Eye (tissue), 1 donor: ENCODE measurements around the gene YY2.
"Not testable (repeated sequence)": the region's sequence is repeated elsewhere in the genome, so short reads cannot be mapped to it uniquely, and the experiment has no call there.

Experiments used
- DNase-seq: peaks from one replicate; pipeline ENCODE4 v3.0.0-alpha.2; 2015

Gene YY2

GRCh38 chrX:21855937-21856415 is at the start of gene YY2:
Gene YY2 (plus strand): TSS chrX:21855987. CDS start chrX:21856485, 498 bp downstream.
- DNase-seq: no peak

- no peak for DNase-seq
These were observed 49.1 kb upstream of the YY2 start for GRCh38 chrX:21806691-21807090.

- no peak for DNase-seq
These were observed 44.0 kb upstream of the YY2 start for GRCh38 chrX:21811832-21812231.

- no peak for DNase-seq
These were observed 43.2 kb upstream of the YY2 start for GRCh38 chrX:21812628-21813027.

GRCh38 chrX:21813612-21814368 is 42.0 kb upstream of the YY2 start:
- no peak for DNase-seq

- no peak for DNase-seq
These were observed 39.7 kb upstream of the YY2 start for GRCh38 chrX:21816136-21816535.

GRCh38 chrX:21820170-21820569 is 35.6 kb upstream of the YY2 start:
- not testable (repeated sequence) for DNase-seq

GRCh38 chrX:21821875-21822274 is 33.9 kb upstream of the YY2 start:
- no peak for DNase-seq

GRCh38 chrX:21831496-21831895 is 24.3 kb upstream of the YY2 start:
- no peak for DNase-seq

- no peak for DNase-seq
These were observed 18.7 kb upstream of the YY2 start for GRCh38 chrX:21837056-21837455.

GRCh38 chrX:21838937-21839333 is 16.9 kb upstream of the YY2 start:
- DNase-seq: no peak

- DNase-seq: peak; percentile 95
These were observed 16.2 kb upstream of the YY2 start, which contains the start of gene MBTPS2 for GRCh38 chrX:21839334-21840192. Gene MBTPS2 (plus strand): TSS chrX:21839617. CDS start chrX:21839735, 118 bp downstream.

- no peak for DNase-seq
These were observed 15.6 kb upstream of the YY2 start for GRCh38 chrX:21840193-21840545.

GRCh38 chrX:21843179-21843578 is 12.6 kb upstream of the YY2 start:
- DNase-seq: no peak

- no peak for DNase-seq
These were observed 10.7 kb upstream of the YY2 start for GRCh38 chrX:21845096-21845495.

- peak; percentile 1 for DNase-seq
These were observed 8.4 kb upstream of the YY2 start for GRCh38 chrX:21847342-21847741.

GRCh38 chrX:21853578-21853977 is 2.2 kb upstream of the YY2 start:
- DNase-seq: no peak

- no peak for DNase-seq
These were observed 717 bp downstream of the YY2 start for GRCh38 chrX:21856504-21856903.

- no peak for DNase-seq
These were observed 7.5 kb downstream of the YY2 start for GRCh38 chrX:21863241-21863640.

- no peak for DNase-seq
These were observed 9.6 kb downstream of the YY2 start for GRCh38 chrX:21865436-21865835.

GRCh38 chrX:21870494-21870893 is 14.7 kb downstream of the YY2 start:
- DNase-seq: no peak

- no peak for DNase-seq
These were observed 17.4 kb downstream of the YY2 start for GRCh38 chrX:21873063-21873775.

- DNase-seq: not testable (repeated sequence)
These were observed 18.4 kb downstream of the YY2 start for GRCh38 chrX:21874182-21874581.
